CD4-positive, alpha-beta T cell treated with Interleukin-6 at 100 ng/mL for 8 hours (primary cell): ENCODE results near the gene PPP1R37.
A peak's percentile ranks its signal among the peaks of the same experiment; 100 is the strongest.
"Not testable (repeated sequence)": the region's sequence is repeated elsewhere in the genome, so short reads cannot be mapped to it uniquely, and the experiment has no call there.

Experiments used
- DNase-seq: peaks from one replicate; pipeline ENCODE4 v3.0.0-alpha.2; 2020; ENCODE audit warnings: mixed read lengths, low spot score

The PPP1R37 gene

DNA sequence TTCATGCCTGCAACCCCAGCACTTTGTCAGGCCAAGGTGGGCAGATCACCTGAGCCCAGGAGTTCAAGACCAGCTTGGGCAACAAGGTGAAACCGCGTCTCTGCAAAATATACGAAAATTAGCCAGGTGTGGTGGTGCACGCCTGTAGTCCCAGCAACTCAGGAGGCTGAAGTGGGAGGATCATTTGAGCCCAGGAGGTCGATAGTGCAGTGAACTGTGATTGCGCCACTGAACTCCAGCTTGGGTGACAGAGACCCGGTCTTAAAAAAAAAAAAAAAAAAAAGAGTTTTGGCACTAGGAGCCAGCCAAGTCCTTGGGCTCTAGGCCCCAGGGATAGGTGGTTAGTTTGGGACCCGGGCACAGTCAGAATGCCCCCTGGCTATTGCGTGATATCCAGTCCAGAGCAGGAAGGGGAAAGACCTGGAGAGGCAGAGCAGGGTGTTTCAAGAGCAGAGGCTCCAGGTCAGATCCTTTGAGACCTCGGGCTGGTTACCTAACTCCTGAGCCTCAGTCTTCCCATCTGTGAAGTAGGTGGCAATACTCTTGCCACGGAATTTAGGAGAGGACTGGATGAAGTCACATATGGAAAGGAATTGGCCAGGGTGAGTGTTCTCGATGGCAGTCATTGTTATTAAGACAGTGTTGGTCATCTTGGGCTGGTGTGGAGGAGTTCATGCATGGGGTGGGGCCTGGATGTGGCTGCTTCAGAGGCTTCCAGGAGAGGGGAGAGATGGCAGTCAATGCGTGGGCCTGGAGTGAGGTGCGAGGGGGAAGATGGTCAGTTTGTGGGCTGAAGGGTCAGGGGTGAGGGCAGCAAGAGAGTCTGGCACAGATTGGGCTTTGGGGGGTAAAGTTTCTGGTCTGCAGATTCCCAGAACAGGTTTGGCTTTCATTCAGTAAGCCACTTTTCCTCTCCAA, 2.8 kb downstream of the PPP1R37 start:
- no peak for DNase-seq

DNA sequence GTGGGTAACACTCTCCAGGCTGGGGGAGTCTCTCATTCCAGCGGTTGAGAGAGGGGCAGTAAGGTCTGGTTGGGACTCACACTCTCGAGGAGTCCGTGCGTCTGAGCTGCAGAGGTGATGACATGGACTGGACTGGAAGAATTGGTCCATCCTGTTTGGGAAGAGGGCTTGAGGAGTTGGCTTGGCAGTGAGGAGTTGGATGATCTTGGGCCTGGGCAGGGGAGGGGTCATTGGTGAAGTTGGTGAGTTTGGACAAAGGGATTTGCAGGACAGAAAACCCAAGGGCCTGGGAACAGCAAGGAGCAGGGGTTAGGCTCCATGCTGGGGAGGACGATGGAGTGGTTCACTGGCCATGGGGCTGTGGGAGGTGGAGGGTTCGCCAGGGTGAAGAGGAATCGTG, 3.7 kb downstream of the PPP1R37 start:
- DNase-seq = no peak

DNA sequence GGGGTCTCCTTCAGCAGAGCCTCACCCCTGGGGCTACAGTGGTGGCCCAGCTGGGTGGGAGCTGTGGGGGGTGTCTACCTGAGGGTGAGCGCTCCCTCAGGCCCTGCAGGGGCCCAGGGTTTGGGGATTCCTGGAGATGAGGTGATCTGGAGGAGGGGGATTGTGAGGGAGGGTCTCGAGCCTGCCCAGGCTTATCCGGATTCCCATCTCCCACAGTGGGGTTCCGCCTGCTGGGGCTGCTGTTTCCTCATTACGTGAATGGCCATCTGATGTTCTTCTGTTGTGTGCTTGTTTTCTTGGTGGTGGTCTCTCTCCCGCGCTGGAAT, 4.4 kb downstream of the PPP1R37 start:
- no peak for DNase-seq

DNA sequence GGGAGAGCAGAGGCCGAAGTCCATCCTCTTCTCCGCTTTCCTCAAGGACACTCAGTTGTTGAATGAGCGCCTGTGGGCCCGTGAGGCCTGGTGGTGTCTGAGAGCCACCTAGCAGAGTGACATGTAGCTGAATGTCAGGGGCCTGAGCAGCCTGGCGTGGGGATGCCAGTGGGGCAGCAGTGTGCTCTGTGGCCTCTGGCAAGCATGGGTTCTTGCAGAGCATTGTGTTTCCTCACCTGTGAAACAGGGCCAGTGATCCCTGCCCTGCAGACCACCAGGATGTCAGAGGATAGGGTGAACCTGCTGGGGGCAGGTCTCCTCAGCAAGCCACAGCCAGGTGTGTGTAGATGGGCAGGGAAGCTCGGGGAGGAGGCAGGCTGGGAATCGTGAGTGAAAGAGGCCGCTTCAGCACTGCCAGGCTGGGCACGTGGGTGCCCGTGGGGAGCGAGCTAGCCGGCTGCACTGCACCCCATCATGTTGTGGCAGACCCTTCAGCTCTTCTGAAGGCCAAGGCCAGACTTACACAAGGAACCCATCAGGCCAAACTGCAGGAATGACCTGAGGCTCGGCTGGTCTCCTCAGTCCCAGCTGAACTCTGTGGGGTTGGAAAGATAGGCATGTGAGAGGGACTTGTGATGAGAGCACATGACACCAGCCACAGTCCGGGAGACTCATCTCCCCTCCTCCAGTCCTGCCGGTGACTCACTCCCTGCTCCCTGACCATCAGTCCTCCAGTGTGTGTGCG, 5.0 kb downstream of the PPP1R37 start:
- no peak for DNase-seq

DNA sequence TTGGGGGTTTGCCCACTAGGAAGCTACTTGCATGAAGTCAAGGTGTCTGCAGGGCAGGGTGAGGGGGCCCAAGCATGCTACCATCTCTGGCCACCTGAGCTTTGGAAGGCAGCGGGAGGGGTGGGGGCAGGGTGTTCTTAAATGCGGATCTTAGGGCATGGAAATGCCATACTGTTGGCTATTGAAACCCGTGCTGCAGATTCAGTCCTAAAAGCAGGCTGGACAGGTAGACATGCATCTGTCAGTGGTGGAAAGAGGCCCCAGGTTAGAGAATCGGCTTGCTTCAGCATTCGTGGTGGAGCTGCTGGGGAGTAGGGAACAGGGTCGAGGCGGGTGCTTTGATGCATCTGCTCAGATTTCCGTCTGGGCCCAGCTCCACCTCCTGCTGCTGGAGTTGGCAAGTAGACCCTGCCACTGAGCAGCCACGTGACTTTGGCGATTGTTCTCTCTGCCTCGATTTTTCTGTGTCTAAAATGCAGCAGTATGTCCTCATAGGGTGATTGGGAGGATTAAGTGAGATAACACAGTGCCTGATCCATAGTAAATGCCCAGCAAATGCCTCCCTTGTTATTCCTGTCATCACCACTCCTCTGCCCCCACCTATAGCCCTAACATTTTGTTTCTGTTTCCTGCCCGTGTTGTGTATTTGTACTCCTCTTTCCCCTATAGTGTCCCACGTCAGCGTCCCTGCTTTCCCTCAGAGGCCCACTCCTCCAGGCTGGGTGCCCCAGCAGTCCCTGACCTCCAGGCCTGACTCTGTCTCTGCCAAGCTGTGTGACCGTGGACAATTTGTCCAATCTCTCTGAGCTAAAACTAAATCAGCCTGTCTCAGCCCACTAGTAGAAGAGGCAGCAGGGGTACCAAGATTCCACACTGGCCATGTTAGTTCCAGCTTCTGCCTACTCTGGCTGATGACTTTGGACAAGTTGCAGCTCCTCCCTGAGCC, 5.8 kb downstream of the PPP1R37 start:
- DNase-seq = no peak

DNA sequence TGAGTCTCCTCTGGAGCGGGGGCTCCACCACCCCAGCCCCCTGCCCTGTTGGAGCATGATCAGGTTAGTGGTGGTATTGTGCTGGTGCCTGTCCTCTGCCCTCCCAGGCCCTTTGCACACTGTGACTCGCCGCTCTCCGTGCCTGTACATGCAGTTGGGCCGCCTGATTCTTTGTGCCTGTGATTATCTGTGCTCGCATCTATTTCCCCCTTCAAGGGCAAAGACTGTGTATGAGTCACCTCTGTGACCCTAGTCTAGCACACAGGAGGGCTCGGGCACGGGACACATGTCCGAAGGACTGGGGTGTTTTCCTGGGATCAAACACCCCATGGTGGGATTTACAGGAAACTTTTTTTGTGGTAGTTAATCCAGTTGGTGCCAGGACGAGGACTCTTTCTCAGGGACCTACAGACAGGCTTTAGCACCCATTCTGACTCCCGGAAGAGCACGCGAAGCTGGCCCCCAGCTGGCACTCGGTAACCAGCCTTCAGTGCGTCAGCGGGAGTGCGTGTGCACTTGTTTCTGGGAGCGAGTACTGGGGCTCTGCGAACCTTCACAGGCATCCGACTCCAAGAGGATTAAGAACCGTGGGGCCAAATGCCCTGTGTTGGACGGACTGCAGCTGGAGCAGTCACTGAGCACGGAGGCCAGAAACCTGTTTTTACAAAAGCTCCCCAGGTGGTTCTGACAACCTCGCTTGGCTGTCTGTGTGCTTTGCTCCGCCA, 6.7 kb downstream of the PPP1R37 start:
- DNase-seq = no peak

DNA sequence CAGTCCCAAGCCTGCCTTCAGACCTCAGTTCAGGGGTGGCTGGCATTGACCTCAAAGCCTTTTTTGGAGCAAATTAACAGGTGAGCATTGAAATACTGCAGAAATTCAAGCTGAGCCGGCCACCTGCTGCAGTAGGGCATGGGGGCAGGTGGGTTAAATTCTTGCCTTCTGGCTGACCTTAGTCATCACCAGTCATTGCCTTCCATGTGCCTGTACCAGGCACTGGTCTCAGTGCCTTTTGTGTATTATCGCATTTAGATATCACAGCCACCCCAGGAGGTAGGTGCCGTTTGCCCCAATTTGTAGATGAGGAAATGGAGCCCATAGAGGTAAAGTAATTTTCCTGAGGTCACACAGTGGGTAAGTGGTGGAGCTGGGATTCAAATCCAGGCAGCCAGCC, 7.2 kb downstream of the PPP1R37 start:
- no peak for DNase-seq

DNA sequence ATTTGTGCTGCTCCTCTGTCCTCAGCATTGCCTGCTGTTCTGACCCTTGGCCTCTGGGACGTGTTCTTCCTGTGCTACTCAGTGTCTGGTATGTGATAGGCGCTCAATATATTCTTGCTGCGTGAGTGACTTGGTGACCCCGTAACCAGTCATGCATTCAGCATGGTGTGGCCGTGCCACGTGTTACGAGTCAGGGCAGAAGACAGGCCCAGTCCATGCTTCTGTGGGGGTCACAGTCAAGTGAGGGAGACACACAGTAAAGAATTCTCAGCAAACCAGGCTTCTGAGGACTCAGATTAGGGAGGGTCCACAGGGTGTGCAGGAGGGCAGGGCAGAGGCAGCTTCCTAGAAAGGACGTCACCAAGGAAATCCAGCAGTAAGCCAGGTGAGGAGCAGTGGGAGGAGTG, 7.9 kb downstream of the PPP1R37 start:
- DNase-seq = no peak

DNA sequence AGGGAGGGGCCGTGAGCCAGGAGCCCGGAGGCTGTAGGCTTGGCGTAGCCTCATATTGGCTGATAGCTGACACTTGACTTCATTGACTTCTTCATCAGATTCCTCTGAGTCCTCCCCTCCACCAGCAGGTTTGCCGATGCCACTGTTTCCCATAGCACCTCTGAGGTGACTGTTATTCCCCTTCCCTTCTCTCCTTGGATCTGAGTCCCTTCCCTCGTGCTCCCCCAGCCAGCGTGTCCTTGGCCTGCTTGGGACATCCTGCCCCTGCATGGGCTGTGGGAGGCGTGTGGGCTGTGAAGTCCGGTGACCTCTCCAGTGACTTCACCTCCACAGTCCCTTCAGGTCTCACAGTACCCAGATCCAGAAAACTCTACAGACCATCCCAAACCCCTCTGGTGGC, 8.8 kb downstream of the PPP1R37 start:
- no peak for DNase-seq

DNA sequence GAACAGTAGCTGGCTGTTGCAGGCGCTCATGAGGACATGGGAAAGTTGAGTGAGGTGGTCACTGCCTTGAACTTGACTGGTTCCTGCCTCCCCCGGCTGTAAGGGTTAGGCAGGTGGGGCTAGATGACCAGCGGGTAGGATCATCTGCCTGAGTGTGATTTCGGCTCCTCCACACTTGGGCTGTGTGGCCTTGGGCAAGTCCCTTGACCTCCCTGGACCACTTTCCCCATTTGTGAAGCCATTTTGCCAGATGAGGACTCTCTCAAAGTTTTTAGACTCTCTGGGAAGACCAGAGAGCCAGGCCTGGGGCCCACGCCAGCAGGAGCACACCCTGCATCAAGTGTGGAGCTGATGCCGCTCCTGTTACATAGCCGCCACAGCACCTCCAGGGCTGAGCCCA, 9.5 kb downstream of the PPP1R37 start:
- no peak for DNase-seq

DNA sequence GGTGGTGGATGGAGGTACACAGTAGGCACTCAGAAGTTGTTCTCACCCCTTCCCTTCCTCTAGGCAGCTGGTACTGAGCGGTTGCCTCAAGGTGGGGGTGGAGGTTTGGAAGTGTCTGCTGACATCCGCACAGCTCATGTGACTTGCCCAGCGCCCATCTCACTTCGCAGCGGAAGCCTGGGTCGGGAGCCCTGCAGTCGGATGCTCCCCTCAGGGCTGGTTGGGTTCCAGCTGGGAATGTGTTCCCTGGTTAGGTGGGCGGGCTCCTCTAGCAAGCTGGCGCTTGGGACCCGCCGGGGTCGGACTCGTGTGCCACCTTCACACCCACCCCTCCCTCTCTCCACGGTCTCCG, 10.2 kb downstream of the PPP1R37 start:
- peak; percentile 52 for DNase-seq

DNA sequence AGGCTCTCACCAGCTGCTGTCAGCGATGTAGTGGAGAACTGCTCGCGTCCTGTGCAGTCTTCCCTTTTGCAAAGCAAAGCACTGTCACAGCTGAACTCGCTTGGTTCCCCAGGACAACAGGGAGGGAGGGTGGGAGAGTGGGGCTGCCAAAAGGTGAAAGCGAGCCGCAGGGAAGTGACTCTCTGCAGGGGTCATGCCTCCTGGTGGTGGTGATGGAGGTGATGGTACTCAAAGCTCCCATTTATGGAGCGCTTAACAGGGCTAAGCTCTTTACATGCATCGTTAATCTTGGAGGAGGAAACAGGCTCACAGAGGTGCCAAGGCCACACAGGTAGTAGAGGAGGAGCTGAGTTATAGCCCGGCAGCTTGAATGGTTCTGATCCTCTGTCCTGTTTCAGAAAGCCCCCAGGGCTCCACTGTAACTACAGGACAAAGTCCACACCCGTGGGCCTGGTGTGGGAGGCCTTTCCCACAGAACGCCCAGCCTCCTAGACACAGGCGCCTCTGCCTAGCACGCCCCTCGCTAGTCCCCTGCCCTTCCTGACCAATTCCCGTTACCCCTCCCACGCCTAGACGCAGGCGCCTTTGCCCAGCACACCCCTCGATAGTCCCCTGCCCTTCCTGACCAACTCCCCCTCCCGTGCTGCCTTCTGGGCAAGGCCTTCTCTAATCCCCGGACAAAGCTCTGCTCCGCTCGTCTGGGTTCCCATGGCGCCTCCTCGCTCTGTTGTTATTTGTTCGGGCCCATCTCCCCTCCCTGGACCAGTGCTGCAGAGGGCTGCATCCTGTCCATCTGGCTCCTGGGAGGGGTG, 10.7 kb downstream of the PPP1R37 start:
- DNase-seq = no peak

DNA sequence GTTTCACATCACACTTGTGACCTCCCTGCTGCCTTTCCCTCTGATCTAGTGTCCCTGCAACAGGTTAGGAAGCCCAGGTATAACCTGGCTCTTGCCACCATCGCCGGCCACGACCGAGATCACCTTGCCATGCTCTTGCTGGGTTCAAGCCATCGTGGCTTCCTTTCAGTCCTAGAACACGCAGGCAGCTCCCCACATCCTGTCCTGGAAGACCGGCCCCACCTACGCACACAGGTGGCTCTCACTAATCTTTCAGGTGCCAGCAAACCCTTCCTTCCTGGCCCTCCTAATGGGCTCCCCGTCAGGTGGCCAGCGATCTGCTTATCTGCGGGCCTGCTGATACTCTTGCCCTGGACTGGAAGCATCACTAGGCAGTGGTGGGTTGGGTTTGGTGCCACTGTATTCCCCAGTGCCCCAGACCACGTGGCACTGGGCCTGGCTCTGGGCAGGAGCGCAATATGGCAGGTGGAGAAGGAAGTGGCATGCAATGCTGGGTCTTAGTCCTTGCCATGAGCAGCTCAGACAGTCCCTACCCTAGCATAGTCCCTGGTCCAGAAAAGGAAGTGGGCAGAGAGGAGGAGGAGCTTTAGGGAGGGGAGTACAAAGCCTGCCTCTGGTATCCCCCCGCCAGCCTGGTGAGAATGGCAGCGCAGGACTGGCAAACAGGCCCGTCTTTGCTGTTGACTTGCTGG, 11.8 kb downstream of the PPP1R37 start:
- DNase-seq = no peak

DNA sequence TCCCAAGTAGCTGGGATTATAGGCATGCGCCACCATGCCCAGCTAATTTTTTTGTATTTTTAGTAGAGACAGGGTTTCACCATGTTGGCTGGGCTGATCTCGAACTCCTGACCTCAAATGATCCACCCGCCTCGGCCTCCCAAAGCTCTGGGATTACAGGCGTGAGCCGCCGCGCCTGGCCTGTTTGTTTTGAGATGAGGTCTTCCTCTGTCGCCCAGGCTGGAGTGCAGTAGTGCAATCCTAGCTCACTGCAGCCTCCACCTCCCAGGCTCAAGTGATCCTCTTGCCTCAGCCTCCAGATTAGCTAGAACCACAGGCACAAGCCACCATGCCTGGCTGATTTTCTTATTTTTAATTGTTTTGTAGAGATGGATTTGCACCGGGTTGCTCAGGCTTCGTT, 13.4 kb downstream of the PPP1R37 start:
- not testable (repeated sequence) for DNase-seq

DNA sequence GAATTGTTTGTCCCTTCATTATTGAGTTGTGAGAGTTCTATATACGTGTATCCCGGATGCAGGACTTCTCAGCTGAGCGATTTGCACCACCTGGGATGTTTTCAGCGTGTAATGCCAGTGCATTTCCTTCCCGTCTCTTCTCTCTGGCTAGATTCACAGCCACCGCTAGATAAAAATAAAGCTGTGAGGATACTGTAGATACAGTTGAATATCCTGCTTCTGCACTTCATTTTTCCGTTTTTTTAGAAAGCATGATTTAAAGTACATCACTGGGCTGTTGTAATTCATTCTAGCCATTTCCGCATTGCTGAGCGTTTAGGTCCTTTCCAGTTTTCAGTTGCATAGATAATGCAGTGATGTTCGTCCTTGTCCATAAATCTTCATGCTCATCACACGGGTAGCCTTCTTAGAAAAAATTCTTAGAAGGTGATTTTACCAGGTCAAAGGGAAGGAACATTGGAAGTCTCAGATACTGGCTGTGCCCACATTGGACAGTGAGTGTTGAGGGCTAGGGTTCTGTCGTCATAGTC, 14.7 kb downstream of the PPP1R37 start:
- no peak for DNase-seq

DNA sequence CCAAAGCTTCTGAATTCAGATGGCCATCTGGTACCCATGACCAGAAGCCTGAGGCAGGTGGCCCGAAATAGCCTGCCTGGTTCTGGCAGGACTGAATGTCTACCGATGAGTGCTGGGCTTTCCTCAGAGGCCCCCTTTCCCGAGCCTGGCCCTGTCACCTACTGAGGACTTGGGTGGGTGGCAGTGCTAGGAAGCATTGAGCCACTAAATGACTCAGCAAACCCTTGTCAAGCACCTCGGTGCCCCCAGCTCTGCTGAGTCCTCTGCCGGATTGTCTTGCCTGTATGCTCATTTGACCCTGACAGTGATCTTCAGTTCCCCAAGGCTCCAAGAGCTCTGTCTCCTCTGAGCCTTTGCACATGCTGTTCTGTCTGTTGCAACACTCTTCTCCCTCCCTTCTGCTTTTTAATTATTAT, 17.9 kb downstream of the PPP1R37 start:
- no peak for DNase-seq

DNA sequence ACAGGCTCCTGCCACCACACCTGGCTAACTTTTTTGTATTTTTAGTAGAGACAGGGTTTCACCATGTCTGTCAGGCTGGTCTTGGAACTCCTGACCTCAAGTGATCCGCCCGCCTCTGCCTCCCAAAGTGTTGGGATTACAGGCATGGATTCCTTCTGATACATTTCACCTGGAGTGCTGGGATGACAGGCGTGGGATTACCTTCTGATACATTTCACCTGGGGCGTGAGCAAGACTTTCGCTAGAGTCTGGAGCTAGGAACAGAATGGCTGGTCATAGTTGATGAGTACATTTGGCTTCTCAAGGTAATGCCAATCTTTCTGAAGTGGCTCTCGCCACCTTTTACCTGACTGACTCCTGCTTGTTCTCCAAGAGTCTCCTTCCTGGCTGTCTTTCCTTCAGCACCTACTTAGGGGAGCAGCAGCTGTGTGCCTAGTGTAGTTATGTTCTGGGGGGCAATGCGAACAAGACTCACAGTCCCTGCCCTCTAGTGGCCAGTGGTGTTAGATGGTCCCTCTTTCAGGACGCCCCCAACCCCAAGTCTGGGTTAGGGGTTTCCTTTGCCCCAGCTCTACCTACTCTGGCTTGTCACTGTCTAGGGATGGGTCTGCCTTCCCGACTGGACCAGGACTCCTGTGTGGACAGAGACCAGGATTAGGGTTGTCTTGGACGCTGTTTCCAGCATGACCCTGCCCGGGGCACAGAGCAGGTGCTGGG, 19.3 kb downstream of the PPP1R37 start:
- DNase-seq = no peak

DNA sequence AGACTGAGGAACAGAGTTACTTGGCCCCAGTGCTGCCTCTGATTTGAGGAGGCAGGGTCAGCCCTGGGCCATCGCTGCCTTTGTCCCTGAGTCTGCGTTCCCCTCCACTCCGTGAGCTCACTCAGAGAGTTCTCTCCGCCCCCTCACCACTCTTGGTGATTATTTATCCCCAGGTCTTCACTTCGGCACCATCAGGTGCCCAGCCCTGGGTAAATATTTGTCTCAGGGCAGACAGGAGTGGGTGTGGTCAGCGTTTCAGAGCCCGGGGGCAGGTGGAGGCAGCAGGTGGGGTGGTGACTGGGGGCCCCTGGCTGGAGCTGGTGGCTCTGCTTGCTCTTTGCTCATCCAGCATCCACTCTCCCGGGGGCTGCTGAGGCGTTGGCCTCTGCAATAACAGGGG, 20.6 kb downstream of the PPP1R37 start:
- DNase-seq = no peak

DNA sequence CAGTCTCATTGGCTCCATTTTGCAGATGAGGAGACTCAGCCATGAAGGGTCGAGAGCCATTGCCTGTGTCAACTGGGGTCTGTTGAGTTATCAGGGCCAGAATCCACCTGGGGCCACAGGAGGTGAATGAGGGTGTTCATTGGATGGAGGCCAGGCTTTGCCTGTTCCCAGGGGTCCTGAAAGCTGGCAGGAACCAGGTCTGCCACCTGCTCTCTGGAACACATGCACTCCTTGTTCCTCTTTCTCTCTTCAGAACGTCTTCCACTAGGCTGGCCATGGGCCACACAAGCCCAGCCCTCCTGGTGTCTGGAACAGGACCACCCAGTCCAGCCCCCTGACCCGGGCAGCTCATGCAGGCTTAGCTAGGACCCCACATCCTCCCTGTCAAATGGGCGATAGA, 21.1 kb downstream of the PPP1R37 start:
- DNase-seq = no peak
